Measurements from ENCODE around the gene TMEM106B.
"Not testable (repeated sequence)": the region's sequence is repeated elsewhere in the genome, so short reads cannot be mapped to it uniquely, and the experiment has no call there.

DNA sequence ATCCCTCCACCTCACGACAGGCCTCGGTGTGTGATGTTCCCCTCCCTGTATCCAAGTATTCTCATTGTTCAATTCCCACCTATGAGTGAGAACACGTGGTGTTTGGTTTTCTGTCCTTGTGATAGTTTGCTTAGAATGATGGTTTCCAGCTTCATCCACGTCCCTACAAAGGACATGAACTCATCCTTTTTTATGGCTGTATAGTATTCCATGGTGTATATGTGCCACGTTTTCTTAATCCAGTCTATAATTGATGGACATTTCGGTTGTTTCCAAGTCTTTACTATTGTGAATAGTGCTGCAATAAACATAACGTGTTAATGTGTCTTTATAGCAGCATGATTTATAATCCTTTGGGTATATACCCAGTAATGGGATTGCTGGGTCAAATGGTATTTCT is 13.9 kb downstream of the TMEM106B start:
- TF ChIP-seq, protein P1, sequence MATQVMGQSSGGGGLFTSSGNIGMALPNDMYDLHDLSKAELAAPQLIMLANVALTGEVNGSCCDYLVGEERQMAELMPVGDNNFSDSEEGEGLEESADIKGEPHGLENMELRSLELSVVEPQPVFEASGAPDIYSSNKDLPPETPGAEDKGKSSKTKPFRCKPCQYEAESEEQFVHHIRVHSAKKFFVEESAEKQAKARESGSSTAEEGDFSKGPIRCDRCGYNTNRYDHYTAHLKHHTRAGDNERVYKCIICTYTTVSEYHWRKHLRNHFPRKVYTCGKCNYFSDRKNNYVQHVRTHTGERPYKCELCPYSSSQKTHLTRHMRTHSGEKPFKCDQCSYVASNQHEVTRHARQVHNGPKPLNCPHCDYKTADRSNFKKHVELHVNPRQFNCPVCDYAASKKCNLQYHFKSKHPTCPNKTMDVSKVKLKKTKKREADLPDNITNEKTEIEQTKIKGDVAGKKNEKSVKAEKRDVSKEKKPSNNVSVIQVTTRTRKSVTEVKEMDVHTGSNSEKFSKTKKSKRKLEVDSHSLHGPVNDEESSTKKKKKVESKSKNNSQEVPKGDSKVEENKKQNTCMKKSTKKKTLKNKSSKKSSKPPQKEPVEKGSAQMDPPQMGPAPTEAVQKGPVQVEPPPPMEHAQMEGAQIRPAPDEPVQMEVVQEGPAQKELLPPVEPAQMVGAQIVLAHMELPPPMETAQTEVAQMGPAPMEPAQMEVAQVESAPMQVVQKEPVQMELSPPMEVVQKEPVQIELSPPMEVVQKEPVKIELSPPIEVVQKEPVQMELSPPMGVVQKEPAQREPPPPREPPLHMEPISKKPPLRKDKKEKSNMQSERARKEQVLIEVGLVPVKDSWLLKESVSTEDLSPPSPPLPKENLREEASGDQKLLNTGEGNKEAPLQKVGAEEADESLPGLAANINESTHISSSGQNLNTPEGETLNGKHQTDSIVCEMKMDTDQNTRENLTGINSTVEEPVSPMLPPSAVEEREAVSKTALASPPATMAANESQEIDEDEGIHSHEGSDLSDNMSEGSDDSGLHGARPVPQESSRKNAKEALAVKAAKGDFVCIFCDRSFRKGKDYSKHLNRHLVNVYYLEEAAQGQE (IDR thresholded peaks at IDR 0.05; ENCODE audit: insufficient read depth in 1 of 2, low read depth in 2 of 2, low read length in 1 of 2) = not testable (repeated sequence)
- TF ChIP-seq, protein P2, sequence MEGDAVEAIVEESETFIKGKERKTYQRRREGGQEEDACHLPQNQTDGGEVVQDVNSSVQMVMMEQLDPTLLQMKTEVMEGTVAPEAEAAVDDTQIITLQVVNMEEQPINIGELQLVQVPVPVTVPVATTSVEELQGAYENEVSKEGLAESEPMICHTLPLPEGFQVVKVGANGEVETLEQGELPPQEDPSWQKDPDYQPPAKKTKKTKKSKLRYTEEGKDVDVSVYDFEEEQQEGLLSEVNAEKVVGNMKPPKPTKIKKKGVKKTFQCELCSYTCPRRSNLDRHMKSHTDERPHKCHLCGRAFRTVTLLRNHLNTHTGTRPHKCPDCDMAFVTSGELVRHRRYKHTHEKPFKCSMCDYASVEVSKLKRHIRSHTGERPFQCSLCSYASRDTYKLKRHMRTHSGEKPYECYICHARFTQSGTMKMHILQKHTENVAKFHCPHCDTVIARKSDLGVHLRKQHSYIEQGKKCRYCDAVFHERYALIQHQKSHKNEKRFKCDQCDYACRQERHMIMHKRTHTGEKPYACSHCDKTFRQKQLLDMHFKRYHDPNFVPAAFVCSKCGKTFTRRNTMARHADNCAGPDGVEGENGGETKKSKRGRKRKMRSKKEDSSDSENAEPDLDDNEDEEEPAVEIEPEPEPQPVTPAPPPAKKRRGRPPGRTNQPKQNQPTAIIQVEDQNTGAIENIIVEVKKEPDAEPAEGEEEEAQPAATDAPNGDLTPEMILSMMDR (IDR thresholded peaks at IDR 0.05) = not testable (repeated sequence)
